Tibial nerve (tissue), 4 donors: ENCODE data around the gene CASTOR1.
A peak's percentile ranks its signal among the peaks of the same experiment; 100 is the strongest.

ENCODE experiments used
- CTCF ChIP-seq, 5 experiments: fragments of 200-600 bp in 3 of 5; fragments of 450-650 bp in 2 of 5; sonication (generic) in 3 of 5; IDR thresholded peaks; one replicate each; pipeline ENCODE4 v1.5.1; 2016 to 2019; ENCODE audit warnings: antibody characterized with exemption in 5 of 5, mild to moderate bottlenecking in 3 of 5, moderate library complexity in 2 of 5
- EP300 ChIP-seq, 2 donors: sonication (generic); formaldehyde crosslinking; IDR thresholded peaks; one replicate each; pipeline ENCODE4 v1.6.1; 2017; ENCODE audit warnings: antibody characterized with exemption in 2 of 2, mild to moderate bottlenecking in 1 of 2
- POLR2A ChIP-seq, 2 donors: fragments of 450-650 bp; IDR thresholded peaks; one replicate each; pipeline ENCODE4 v1.6.1; 2017; ENCODE audit warnings: antibody characterized with exemption in 2 of 2, mild to moderate bottlenecking in 2 of 2, moderate library complexity in 2 of 2

DNA sequence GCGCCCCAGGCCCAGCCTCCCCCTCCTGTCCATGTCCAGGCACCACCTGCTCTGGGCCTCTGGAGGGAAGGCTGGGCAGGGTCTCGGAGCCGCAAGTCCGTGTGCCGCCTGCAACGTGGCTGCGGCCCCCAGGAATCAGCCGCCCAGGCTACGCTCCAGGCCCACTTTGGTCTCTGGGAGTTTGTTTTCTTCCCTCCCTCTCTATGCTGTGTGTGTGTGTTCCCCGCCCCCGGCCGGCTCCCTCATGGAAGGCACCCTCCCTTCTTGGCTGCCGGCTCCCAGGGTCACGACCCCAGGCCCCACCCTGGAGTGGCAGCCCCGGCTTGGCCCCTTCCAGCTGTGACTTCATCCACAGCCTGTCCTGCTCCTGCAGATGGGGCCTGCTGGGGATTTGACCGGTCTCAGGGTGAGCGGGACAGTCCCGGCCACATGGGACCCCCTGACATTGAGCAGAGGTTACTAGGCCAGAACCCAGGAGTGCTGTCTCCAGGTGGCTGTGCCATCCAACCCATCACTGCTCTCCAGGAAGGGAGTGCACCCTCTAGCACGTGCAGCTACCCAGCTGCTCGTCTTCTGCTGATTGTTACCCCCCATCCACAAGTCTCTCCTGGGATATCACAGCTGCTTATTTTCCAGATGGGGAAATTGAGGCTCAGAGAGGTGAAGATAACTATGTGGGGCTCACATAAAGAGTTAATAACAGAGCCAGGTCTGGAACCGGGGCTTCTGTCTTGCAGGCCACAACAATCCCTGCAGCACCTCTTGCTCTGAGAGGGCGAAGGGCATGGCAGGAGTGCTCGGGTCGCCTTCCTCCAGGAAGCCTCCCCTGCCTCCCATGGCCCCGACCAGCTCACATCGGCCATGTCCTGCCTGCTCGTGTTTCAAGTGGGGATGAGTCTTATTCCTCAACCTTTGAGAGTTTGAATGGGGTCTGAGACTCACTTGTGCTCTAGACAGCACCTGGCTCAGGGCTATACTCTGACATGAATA is 40.0 kb downstream of the CASTOR1 start:
- no peak for TF ChIP-seq CTCF (IDR thresholded peaks at IDR 0.05)
- TF ChIP-seq EP300 (IDR thresholded peaks at IDR 0.05): peak in 1 of 2 donors; percentile 46
- TF ChIP-seq POLR2A (IDR thresholded peaks at IDR 0.05): no peak
